ENCODE measurements around the gene WBP2. TPM values are rescaled to one million over a fixed set of nuclear protein-coding genes. Genes with fewer than 3 reads are reported as not detected.

WBP2 gene
- total and polyA plus RNA-seq, 2 of the 13 experiments (the other 11 are each of a cell fraction or from before 2014, with no cell fraction given): 29.2 to 29.5 TPM

DNA sequence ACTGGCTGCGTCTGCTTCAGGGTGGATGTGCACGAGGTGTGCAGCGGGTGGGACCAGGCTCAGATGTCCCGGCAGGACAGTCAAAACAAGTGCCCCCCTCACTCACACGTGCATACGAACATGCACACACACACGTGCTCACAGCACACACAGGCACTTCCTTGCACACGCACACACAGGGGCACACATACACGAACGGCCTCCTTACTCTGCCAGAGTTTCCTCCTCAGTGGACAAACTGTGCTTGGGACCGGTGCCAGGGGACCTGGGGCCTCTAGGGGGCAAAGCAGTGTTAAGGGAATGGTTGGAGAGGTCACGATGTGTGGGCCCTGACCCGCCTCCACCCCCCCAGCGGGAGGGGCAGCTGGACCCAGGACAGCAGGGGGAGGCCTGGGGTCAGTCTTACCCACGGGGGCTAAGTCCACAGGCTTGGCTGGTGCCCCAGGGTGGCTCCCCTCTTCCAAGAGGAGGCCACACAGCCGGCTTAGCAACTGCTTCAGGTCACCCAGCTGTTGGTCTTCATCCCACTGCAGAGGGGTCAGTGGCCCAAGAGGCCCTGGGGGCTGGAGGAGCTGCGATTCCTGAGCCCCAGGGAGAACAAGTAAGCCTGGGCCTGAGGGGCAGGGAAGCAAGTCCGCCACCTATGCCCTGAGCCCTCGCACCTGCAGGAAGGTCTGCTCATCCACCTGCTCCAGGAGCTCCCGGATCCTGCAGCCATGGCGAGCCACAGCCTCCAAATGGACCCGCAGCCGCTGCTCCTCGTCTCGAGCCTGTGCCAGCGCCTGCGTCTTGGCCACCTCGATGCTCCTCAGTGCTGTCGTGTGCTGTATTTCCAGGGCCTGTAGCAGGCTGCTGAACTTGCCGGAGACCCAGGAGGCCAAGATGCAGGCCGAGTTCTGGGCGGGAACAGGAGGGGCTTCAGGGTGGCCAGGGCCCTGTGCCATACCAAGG, 36.7 kb upstream of the WBP2 start (continued):
- peak; percentile 77; the same call in 1 of the 2 replicates for TF ChIP-seq ZNF816 (CRISPR knock-in tag; IDR thresholded peaks at IDR 0.05; ENCODE audit: borderline replicate concordance)
- TF ChIP-seq GABPB1 (CRISPR knock-in tag; IDR thresholded peaks at IDR 0.05): peak; percentile 59
- TF ChIP-seq, protein P1, sequence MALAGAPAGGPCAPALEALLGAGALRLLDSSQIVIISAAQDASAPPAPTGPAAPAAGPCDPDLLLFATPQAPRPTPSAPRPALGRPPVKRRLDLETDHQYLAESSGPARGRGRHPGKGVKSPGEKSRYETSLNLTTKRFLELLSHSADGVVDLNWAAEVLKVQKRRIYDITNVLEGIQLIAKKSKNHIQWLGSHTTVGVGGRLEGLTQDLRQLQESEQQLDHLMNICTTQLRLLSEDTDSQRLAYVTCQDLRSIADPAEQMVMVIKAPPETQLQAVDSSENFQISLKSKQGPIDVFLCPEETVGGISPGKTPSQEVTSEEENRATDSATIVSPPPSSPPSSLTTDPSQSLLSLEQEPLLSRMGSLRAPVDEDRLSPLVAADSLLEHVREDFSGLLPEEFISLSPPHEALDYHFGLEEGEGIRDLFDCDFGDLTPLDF (CRISPR knock-in tag; IDR thresholded peaks at IDR 0.05): no peak; the same call in 1 of the 2 replicates
- TF ChIP-seq ZNF589 (CRISPR knock-in tag; conservative IDR thresholded peaks at IDR 0.05): peak; percentile 9; the same call in 1 of the 2 replicates
- TF ChIP-seq MIXL1 (CRISPR knock-in tag; IDR thresholded peaks at IDR 0.05): no peak
- 0 out of 2 replicates have a peak, but pooled peaks have one; percentile 33 for TF ChIP-seq ZNF138 (CRISPR knock-in tag; IDR thresholded peaks at IDR 0.05; ENCODE audit: low read depth)
- no peak for TF ChIP-seq SMARCC2 (IDR thresholded peaks at IDR 0.05)
- no peak for TF ChIP-seq TAF15 (IDR thresholded peaks at IDR 0.05; ENCODE audit: low read depth, low read length, poor library complexity, severe bottlenecking)
- peak; percentile 96 for TF ChIP-seq ZNF121 (CRISPR knock-in tag; IDR thresholded peaks at IDR 0.05)
- TF ChIP-seq, protein P2, sequence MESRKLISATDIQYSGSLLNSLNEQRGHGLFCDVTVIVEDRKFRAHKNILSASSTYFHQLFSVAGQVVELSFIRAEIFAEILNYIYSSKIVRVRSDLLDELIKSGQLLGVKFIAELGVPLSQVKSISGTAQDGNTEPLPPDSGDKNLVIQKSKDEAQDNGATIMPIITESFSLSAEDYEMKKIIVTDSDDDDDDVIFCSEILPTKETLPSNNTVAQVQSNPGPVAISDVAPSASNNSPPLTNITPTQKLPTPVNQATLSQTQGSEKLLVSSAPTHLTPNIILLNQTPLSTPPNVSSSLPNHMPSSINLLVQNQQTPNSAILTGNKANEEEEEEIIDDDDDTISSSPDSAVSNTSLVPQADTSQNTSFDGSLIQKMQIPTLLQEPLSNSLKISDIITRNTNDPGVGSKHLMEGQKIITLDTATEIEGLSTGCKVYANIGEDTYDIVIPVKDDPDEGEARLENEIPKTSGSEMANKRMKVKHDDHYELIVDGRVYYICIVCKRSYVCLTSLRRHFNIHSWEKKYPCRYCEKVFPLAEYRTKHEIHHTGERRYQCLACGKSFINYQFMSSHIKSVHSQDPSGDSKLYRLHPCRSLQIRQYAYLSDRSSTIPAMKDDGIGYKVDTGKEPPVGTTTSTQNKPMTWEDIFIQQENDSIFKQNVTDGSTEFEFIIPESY (CRISPR knock-in tag; IDR thresholded peaks at IDR 0.05): 0 out of 2 replicates have a peak, but pooled peaks have one; percentile 10
- no peak; the same call in 1 of the 2 replicates for TF ChIP-seq ZBTB3 (CRISPR knock-in tag; IDR thresholded peaks at IDR 0.05; ENCODE audit: borderline replicate concordance, low read depth)
- no peak for TF ChIP-seq LCORL (IDR thresholded peaks at IDR 0.05)
- TF ChIP-seq LCORL (CRISPR knock-in tag; IDR thresholded peaks at IDR 0.05): peak; percentile 89
- peak; percentile 61 for TF ChIP-seq ZNF12 (CRISPR knock-in tag; IDR thresholded peaks at IDR 0.05)
- TF ChIP-seq NCOA2 (CRISPR knock-in tag; IDR thresholded peaks at IDR 0.05): no peak; the same call in 1 of the 2 replicates
- TF ChIP-seq NFIB (CRISPR knock-in tag; IDR thresholded peaks at IDR 0.05; ENCODE audit: borderline replicate concordance): peak; percentile 80
- peak; percentile 15 for TF ChIP-seq RBM39 (IDR thresholded peaks at IDR 0.05; ENCODE audit: low read depth, low read length, poor library complexity, severe bottlenecking)
- TF ChIP-seq ZNF484 (CRISPR knock-in tag; IDR thresholded peaks at IDR 0.05; ENCODE audit: borderline replicate concordance, low read depth): no peak
- 0 out of 2 replicates have a peak, but pooled peaks have one; percentile 30 for TF ChIP-seq TBP (CRISPR knock-in tag; IDR thresholded peaks at IDR 0.05)
- TF ChIP-seq ZMYM4 (CRISPR knock-in tag; IDR thresholded peaks at IDR 0.05): peak; percentile 62; the same call in 1 of the 2 replicates
- peak; percentile 91 for TF ChIP-seq PHF21A (CRISPR knock-in tag; IDR thresholded peaks at IDR 0.05)
- 0 out of 2 replicates have a peak, but pooled peaks have one; percentile 37 for TF ChIP-seq ZSCAN12 (CRISPR knock-in tag; IDR thresholded peaks at IDR 0.05)
- TF ChIP-seq, protein P3, sequence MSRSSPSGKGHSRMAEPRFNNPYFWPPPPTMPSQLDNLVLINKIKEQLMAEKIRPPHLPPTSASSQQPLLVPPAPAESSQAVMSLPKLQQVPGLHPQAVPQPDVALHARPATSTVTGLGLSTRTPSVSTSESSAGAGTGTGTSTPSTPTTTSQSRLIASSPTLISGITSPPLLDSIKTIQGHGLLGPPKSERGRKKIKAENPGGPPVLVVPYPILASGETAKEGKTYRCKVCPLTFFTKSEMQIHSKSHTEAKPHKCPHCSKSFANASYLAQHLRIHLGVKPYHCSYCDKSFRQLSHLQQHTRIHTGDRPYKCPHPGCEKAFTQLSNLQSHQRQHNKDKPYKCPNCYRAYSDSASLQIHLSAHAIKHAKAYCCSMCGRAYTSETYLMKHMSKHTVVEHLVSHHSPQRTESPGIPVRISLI (CRISPR knock-in tag; IDR thresholded peaks at IDR 0.05; ENCODE audit: borderline replicate concordance): peak; percentile 38; the same call in 1 of the 2 replicates
- TF ChIP-seq, protein P4, sequence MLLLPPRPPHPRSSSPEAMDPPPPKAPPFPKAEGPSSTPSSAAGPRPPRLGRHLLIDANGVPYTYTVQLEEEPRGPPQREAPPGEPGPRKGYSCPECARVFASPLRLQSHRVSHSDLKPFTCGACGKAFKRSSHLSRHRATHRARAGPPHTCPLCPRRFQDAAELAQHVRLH (CRISPR knock-in tag; IDR thresholded peaks at IDR 0.05; ENCODE audit: borderline replicate concordance, low read depth): peak; percentile 50; the same call in 1 of the 2 replicates

All from HepG2 (cell line).